GM13976 (cell line): ENCODE data around the gene NAPEPLD.
"Not testable (repeated sequence)": the region's sequence is repeated elsewhere in the genome, so short reads cannot be mapped to it uniquely, and the experiment has no call there.

Experiments
- DNase-seq: peaks from one replicate; pipeline ENCODE4 v3.0.0; 2012; ENCODE audit warnings: low spot score
- in situ Hi-C: fragments of 300-500 bp; cut with MboI; formaldehyde crosslinking; loops from one replicate; pipeline ENCODE4 v1.12.0; 2022; ENCODE audit warnings: low sequenced_read_pairs, mixed read lengths, inconsistent platforms; ENCODE audit not compliant: unreplicated experiment
- TF ChIP-seq, protein P1 (sequence below): IDR thresholded peaks from 2 replicates; pipeline ENCODE4 v1.5.1; 2012; ENCODE audit warnings: borderline replicate concordance, mild to moderate bottlenecking; ENCODE audit not compliant: insufficient read depth; ENCODE audit errors: extremely low read depth, missing control alignments, control extremely low read depth

The NAPEPLD gene

GRCh38 chr7:103094102-103094501 lies 54.8 kb downstream of the NAPEPLD start:
- TF ChIP-seq, protein P1, sequence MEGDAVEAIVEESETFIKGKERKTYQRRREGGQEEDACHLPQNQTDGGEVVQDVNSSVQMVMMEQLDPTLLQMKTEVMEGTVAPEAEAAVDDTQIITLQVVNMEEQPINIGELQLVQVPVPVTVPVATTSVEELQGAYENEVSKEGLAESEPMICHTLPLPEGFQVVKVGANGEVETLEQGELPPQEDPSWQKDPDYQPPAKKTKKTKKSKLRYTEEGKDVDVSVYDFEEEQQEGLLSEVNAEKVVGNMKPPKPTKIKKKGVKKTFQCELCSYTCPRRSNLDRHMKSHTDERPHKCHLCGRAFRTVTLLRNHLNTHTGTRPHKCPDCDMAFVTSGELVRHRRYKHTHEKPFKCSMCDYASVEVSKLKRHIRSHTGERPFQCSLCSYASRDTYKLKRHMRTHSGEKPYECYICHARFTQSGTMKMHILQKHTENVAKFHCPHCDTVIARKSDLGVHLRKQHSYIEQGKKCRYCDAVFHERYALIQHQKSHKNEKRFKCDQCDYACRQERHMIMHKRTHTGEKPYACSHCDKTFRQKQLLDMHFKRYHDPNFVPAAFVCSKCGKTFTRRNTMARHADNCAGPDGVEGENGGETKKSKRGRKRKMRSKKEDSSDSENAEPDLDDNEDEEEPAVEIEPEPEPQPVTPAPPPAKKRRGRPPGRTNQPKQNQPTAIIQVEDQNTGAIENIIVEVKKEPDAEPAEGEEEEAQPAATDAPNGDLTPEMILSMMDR: no peak
- in situ Hi-C loops: no loop called here
- no peak for DNase-seq

DNA sequence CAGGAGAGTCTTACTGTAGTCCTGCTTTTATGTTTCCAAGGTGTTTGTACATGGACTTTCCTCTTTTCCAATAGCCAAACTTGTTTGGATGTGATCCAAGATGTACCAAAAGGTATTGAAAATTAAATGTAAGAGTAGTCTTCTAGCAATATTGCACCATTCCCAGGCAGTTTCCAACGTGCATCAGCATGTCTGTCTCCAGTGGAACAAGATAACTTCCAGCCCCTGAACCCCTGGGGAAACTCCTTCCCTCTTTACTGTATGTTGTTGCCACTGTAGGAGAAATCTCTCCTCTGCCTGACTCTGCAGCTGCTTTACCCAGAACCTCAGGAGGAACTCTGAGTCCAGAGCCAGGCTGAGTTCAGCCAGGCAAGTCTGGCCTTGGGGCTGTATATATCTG lies 55.5 kb downstream of the NAPEPLD start:
- no peak for DNase-seq
- TF ChIP-seq, protein P1: no peak
- in situ Hi-C loops: no loop called here

DNA sequence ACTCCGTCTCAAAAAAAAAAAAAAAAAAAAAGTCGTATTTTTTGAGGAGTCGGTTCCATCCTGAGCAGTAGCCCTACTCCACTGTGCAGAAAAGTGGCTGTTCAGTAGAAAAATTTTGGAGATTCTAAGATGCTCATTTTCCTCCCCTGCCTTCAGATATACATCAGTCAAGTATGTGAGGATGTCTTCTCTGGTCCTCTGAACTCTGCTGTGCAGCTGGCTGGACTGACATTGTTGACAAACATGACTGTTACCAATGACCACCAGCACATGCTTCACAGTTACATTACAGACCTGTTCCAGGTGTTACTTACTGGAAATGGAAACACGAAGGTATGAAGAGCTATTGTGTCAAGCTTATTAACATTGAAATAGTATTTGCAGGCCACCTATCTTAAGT lies 56.6 kb downstream of the NAPEPLD start:
- in situ Hi-C loops, DNase-seq: not testable (repeated sequence)

DNA sequence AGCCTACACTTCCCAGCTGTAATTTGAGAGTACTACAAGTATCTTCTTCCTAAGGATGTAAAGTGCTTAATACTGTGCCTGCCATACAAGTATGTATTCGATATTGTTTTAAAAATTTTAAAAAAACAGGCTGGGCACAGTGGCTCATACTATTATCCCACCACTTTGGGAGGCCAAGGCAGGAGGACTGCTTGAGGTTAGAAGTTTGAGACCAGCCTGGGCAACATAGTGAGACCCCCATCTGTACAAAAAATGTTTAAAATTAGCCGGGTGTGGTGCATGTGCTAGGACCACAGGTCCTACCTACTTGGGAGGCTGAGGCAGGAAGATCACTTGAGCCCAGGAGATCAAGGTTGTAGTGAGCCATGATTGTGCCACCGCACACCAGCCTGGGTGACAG lies 65.7 kb downstream of the NAPEPLD start:
- TF ChIP-seq, protein P1: no peak
- no peak for DNase-seq
- in situ Hi-C loops: no loop called here

GRCh38 chr7:103082497-103082896 lies 66.4 kb downstream of the NAPEPLD start:
- in situ Hi-C loops: no loop called here
- TF ChIP-seq, protein P1: no peak
- no peak for DNase-seq

GRCh38 chr7:103080923-103081322 lies 68.0 kb downstream of the NAPEPLD start:
- TF ChIP-seq, protein P1: no peak
- no peak for DNase-seq
- in situ Hi-C loops: no loop called here

GRCh38 chr7:103079836-103080235 lies 69.1 kb downstream of the NAPEPLD start:
- in situ Hi-C loops: no loop called here
- TF ChIP-seq, protein P1: no peak
- DNase-seq: no peak

GRCh38 chr7:103078226-103078625 lies 70.7 kb downstream of the NAPEPLD start:
- DNase-seq, in situ Hi-C loops: not testable (repeated sequence)
